ENCODE data around the gene ACAA1.
"Not testable (repeated sequence)": the region's sequence is repeated elsewhere in the genome, so short reads cannot be mapped to it uniquely, and the experiment has no call there.

The ACAA1 gene

GRCh38 chr3:38135621-38136277 lies 1.2 kb downstream of the ACAA1 start:
- DNase-seq (ENCODE audit: low read depth in 2 of 2): not testable (repeated sequence)

GRCh38 chr3:38134517-38135143 lies 2.3 kb downstream of the ACAA1 start:
- DNase-seq (ENCODE audit: low read depth in 2 of 2): not testable (repeated sequence)

DNA sequence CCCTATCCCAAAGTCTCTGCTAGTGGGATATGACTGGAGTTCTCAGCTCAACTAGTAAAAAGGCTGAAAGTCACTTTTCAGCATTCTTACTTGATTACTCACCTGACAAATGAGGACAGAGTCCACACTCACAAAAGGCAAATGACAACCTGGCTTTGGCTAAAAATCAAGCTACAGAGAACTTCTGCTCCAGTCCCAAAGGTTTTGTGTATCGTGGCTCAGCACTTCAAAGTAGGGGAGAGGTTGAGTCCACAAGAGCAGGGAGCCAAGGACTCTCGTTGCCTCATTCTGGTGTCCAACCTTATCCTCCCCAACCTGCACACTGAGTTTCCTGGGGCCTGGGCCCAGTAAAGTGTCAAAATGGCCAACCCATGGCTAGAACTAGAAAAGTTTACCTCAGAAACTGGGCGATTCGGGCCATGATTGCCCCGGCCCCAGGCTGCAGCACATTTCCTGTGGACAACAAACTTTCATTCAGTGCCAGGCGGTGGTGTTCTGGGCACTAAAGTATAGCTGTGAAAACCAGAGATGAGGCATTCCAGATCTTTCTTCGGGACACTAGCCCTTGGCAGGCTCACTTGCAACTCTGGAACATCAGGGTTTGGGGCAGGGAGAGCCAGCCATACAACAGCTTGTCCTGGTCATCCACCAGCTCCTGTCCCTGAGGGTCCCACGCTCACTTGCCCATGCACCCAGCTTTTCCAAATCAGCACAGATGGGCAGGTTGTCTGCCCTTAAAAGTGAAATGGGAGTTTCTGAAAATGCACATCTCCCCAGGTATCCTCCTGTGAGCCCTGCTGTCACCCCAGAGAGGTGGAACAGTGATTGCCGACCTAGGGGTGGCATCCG lies 3.1 kb downstream of the ACAA1 start:
- no peak for DNase-seq (ENCODE audit: low read depth in 2 of 2)

DNA sequence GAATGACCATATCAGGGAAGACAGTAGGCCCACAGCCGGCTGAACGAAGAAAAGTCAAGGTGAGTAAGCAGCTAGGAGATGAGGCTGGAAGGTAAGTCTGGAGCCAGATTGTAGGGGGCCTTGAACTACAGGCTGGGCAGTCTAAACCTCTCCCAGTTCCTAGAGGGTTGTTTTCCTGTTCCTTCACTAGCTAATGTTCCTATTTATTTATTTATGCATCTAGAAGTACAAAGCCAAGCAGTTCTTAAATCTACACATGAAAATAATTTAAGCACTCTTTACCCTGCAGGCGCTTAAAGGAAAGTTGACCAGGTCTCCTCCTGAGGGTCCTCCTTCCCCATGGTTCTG lies 3.7 kb downstream of the ACAA1 start:
- no peak for DNase-seq (ENCODE audit: low read depth in 2 of 2)

GRCh38 chr3:38131621-38132369 lies 5.1 kb downstream of the ACAA1 start:
- DNase-seq (ENCODE audit: low read depth in 2 of 2): no peak

DNA sequence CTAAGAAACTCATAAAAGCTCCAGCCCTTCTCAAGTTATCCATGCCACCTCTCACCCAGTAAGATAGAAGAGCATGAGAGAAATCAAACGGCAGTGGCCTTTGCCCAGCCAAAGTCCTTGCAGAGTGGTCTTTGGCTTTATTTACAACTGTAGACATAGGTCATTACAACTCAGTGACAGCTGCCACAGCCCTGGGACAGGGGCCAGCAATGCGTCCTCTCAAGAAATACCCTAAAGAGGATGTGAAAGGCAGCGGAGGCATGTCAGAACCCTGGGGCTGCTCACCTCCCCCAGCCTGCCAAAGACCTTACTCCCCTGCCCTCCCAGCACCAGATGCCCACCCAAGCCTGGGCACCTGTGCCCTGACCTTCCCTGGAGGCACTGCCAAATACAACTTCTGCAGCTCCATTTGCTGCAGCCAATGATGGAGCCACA lies 6.3 kb downstream of the ACAA1 start:
- DNase-seq (ENCODE audit: low read depth in 2 of 2): no peak

GRCh38 chr3:38129058-38129457 lies 7.9 kb downstream of the ACAA1 start:
- DNase-seq (ENCODE audit: low read depth in 2 of 2): no peak

- DNase-seq (ENCODE audit: low read depth in 2 of 2): no peak
Observed at GRCh38 chr3:38128303-38128655, 8.6 kb downstream of the ACAA1 start.

GRCh38 chr3:38127611-38128302 lies 9.2 kb downstream of the ACAA1 start:
- DNase-seq (ENCODE audit: low read depth in 2 of 2): no peak

- no peak for DNase-seq (ENCODE audit: low read depth in 2 of 2)
Observed at GRCh38 chr3:38126121-38126892, 10.6 kb downstream of the ACAA1 start.

- DNase-seq (ENCODE audit: low read depth in 2 of 2): no peak
Observed at GRCh38 chr3:38125305-38126120, 11.4 kb downstream of the ACAA1 start.

DNA sequence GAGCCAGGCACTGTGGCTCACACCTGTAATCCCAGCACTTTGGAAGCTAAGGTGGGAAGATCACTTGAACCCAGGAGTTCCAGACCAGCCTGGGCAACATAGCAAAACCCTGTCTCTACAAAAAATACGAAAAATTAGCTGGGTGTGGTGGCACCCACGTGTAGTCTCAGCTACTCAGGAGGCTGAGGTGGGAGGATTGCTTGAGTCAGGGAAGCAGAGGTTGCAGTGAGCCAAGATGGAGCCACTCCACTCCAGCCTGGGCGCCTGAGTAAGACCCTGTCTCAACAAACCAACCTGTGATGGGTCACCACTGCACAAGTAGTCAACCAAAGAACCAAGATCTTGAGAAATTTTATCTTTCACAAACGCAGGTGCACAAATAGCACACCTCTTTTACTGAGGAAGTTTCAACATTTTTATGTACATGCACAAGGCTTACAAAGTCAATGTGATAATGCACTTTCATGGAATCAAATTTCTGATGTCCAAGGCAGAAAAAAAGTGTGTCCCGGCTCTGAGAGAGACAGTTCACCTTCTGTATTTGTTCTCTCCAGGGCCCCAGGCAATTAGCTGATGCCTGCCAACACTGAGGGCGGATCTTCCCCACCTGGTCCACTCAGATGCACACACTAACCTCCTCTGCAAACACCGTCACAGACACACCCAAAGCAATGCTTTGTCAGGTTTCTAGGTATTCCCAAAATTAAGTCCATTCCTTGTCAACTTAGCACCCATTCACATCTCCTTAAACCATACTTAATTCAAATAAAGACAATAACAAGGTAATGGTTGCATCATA lies 12.4 kb downstream of the ACAA1 start:
- no peak for DNase-seq (ENCODE audit: low read depth in 2 of 2)

DNA sequence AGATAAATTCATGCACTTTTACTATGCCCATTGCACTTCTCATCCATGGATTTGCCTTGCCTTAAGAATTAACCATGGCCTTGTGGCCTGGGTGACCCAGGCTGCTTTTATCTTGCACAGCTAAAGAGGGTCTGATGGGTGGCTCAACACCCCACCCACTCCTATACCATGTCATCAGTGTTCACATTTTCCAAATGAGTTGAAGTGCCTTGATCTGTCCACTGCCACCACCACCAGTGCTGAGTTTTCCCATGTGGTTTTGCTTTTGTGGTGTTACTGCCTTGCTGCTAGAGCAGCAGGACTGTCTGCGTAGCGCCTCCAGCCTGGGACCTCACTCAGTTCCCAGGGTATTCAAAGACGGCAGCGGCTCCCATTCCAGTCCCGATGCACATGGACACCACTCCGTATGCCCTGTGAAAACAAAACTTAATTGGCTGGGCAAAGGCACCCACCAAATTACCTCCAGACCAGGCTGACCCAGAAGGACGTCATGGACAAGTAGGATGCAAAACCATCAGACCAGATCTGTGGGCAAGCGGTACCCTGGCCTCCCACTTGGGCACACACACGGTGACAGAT lies 14.1 kb downstream of the ACAA1 start:
- no peak for DNase-seq (ENCODE audit: low read depth in 2 of 2)

DNA sequence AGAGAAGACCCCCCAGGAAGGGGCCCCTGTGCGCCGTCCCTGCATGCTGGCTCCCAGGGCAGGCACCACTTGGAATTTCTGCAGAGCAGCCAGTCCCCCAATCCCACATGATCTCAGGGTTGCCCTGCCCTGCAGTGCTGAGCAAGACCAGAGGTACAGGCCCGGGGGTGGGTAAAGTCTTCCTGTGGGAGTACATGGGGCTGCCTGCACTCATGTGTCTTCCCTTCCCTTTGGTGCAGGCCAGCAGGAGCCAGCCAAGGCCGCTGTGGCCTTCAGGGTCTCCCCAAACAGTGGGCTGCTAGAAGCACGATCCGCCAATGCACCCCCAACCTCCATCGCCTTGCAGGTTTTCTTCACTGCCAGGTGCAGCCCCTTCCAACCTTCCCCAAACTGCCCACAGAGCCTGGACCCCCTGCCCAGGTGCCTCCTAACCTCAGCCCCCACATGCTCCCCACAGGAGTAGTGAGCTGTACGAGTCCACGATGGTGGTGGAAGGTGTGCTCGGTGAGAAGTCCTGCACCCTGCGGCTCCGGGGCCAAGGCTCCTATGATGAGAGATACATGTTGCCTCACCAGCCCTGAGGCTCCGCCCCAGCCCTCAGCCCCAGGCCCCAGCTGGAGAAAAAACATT lies 15.0 kb downstream of the ACAA1 start:
- DNase-seq (ENCODE audit: low read depth in 2 of 2): no peak

- no peak for DNase-seq (ENCODE audit: low read depth in 2 of 2)
Observed at GRCh38 chr3:38121451-38121831, 15.5 kb downstream of the ACAA1 start.

- DNase-seq (ENCODE audit: low read depth in 2 of 2): no peak
Observed at GRCh38 chr3:38120693-38121450, 16.1 kb downstream of the ACAA1 start.

DNA sequence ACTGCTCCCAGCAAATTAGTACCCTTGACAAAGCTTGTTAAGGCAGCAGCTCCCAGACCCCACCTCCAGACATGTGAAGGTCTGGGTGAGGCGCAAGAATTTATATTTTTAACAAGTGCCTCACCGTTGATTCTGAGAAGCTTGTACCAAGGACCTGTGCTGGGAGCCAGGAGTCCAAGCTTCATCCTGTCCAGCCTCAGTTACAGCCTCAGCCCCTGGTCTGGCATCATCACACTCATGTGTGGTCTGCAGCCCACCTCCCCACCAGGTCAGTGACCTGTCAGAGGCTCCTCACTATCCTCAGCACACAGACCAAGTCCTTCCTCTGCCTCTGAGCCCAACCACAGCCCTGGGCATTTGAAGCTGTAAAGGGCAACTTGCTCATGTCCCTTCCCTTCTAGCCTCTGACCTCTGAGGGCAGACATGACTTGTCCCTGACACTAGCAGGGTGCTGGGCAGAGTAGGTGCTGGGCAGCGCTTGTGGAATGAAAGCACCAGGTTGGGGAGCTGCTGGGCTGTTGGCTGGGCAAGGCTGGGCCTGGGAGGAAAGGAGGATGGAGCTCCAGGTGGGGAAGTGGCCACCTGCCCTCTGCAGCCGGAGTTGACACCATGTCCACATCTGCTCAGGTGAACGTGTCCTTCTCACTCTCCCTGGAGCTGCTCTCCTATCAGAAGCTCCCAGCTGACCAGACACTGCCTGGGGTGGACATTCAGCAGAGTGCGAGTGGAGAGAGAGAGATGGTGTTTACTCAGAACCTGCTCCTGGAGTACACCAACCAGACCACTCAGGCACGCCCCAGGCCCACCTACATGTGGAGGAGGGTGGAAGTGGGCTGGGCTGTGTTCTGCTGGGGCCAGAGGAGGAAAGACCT lies 16.9 kb downstream of the ACAA1 start:
- DNase-seq (ENCODE audit: low read depth in 2 of 2): no peak

All from fibroblast of skin of left quadriceps (primary cell).